Vagina (tissue), 2 donors: ENCODE data around the gene IGFBP5.

Experiments used
- POLR2AphosphoS5 ChIP-seq, 2 donors: sonication (generic); formaldehyde crosslinking; IDR thresholded peaks; one replicate each; pipeline ENCODE4 v1.9.0; 2017; ENCODE audit warnings: antibody characterized with exemption in 2 of 2, mild to moderate bottlenecking in 2 of 2, low read depth in 1 of 2; ENCODE audit not compliant: insufficient read depth in 1 of 2
- TF ChIP-seq, protein P1 (sequence below), 3 experiments: fragments of 450-650 bp in 2 of 3; fragments of 200-600 bp in 1 of 3; sonication (generic) in 1 of 3; IDR thresholded peaks; one replicate each; pipeline ENCODE4 v1.5.1; 2017 to 2019; ENCODE audit warnings: antibody characterized with exemption in 3 of 3, mild to moderate bottlenecking in 2 of 3, moderate library complexity in 2 of 3

- TF ChIP-seq, protein P1, sequence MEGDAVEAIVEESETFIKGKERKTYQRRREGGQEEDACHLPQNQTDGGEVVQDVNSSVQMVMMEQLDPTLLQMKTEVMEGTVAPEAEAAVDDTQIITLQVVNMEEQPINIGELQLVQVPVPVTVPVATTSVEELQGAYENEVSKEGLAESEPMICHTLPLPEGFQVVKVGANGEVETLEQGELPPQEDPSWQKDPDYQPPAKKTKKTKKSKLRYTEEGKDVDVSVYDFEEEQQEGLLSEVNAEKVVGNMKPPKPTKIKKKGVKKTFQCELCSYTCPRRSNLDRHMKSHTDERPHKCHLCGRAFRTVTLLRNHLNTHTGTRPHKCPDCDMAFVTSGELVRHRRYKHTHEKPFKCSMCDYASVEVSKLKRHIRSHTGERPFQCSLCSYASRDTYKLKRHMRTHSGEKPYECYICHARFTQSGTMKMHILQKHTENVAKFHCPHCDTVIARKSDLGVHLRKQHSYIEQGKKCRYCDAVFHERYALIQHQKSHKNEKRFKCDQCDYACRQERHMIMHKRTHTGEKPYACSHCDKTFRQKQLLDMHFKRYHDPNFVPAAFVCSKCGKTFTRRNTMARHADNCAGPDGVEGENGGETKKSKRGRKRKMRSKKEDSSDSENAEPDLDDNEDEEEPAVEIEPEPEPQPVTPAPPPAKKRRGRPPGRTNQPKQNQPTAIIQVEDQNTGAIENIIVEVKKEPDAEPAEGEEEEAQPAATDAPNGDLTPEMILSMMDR (IDR thresholded peaks at IDR 0.05): no peak
- no peak for TF ChIP-seq POLR2AphosphoS5 (IDR thresholded peaks at IDR 0.05; ENCODE audit: insufficient read depth in 1 of 2, low read depth in 1 of 2)
Measured at GRCh38 chr2:216629784-216630183, 65.6 kb downstream of the IGFBP5 start.
